Cardiac muscle cell (in vitro differentiated cells and primary cell): ENCODE measurements around the gene RAD9A. TPM values are rescaled to one million over a fixed set of nuclear protein-coding genes. Genes with fewer than 3 reads are reported as not detected.

ENCODE experiments used
- DNase-seq, 2 donors: peaks; one replicate each; pipeline versions ENCODE4 v3.0.0 to v3.0.0-alpha.2; 2010 to 2017; ENCODE audit warnings: low read depth in 1 of 2, low spot score in 1 of 2
- H3K27ac ChIP-seq: fragments of 200-600 bp; sonication (generic); 2 replicates; pipeline ENCODE4 v1.5.1; 2016
- H3K27me3 ChIP-seq: fragments of 200-600 bp; sonication (generic); 2 replicates; pipeline ENCODE4 v1.6.0; 2016; ENCODE audit warnings: control low read depth
- H3K36me3 ChIP-seq: fragments of 200-600 bp; sonication (generic); 2 replicates; pipeline ENCODE4 v1.5.1; 2016; ENCODE audit warnings: control low read depth
- H3K4me1 ChIP-seq: fragments of 200-600 bp; sonication (generic); 2 replicates; pipeline ENCODE4 v1.8.1; 2017; ENCODE audit warnings: low read depth, mild to moderate bottlenecking, mixed run types
- H3K4me3 ChIP-seq: fragments of 200-600 bp; sonication (generic); 2 replicates; pipeline ENCODE4 v1.5.1; 2016; ENCODE audit warnings: mild to moderate bottlenecking
- H3K9me3 ChIP-seq: fragments of 200-600 bp; sonication (generic); 2 replicates; pipeline ENCODE4 v1.5.1; 2017; ENCODE audit warnings: low read depth, mild to moderate bottlenecking, control low read depth
- polyA plus RNA-seq: library from polyadenylated mRNA; unstranded; fragments of >200 nt; fragmentation: Nextera tagmentation; extraction: Ambion mirVana; gene quantifications from 2 replicates; pipeline ENCODE4 v1.2.1, GENCODE V29; 2016
- total RNA-seq: library from RNA; depleted of rRNA; stranded (reverse); fragments of >200 nt; gene quantifications from 2 replicates; pipeline ENCODE4 v1.2.3, GENCODE V29; 2016
- TF ChIP-seq, protein P1 (sequence below): IDR thresholded peaks from 2 replicates; pipeline ENCODE4 v1.5.1; 2012; ENCODE audit warnings: low read depth, mild to moderate bottlenecking, low read length

Gene RAD9A
- total and polyA plus RNA-seq, 2 experiments from 2014 or later = 22.2 to 27.5 TPM

DNA sequence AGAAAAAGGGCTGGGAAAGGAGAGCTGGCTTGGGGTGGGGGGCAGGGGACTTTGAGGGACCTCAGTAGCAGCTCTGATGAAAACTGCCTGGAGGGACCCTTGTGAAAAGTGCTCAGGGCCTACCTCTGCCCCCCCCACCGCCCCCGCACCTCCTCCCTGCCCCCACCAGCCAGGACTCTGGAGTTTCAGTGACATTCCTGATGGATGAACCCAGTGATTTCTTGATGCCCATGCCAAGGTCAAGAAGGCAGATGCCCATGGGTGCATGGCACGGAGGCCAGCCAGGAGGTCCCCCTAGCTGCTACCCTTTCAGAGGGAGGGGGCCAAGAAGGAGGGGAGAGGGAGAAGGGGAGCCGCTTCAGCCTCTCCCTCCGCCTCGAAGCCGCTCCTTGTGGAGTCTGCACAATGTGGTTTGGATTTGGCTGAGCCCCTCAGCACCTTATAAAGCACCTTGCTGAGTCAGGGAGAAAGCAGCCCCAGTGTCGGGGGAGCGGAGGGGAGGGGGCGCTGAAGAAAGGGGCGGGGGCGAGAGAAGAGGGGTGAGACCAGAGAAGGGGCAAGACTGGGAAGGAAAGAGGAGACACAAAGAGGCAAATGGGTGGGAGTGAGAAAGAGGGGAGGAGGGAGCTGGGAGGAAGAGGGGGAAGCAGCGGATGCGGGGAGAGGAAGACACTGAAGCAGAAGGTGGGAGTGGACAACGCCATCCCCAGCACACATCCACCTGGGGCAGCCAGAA is 16.3 kb upstream of the RAD9A start:
- Histone ChIP-seq H3K9me3 (no peaks in the 10 kb centered on the region), H3K27me3 (peaks cover 41% of the 10 kb centered on the region), H3K36me3 (no peaks in the 10 kb centered on the region), H3K4me1 (peaks cover 7% of the 10 kb centered on the region), H3K27ac (no peak overlapping the region), H3K4me3 (no peak overlapping the region)
- DNase-seq = no peak
- TF ChIP-seq, protein P1, sequence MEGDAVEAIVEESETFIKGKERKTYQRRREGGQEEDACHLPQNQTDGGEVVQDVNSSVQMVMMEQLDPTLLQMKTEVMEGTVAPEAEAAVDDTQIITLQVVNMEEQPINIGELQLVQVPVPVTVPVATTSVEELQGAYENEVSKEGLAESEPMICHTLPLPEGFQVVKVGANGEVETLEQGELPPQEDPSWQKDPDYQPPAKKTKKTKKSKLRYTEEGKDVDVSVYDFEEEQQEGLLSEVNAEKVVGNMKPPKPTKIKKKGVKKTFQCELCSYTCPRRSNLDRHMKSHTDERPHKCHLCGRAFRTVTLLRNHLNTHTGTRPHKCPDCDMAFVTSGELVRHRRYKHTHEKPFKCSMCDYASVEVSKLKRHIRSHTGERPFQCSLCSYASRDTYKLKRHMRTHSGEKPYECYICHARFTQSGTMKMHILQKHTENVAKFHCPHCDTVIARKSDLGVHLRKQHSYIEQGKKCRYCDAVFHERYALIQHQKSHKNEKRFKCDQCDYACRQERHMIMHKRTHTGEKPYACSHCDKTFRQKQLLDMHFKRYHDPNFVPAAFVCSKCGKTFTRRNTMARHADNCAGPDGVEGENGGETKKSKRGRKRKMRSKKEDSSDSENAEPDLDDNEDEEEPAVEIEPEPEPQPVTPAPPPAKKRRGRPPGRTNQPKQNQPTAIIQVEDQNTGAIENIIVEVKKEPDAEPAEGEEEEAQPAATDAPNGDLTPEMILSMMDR = no peak

DNA sequence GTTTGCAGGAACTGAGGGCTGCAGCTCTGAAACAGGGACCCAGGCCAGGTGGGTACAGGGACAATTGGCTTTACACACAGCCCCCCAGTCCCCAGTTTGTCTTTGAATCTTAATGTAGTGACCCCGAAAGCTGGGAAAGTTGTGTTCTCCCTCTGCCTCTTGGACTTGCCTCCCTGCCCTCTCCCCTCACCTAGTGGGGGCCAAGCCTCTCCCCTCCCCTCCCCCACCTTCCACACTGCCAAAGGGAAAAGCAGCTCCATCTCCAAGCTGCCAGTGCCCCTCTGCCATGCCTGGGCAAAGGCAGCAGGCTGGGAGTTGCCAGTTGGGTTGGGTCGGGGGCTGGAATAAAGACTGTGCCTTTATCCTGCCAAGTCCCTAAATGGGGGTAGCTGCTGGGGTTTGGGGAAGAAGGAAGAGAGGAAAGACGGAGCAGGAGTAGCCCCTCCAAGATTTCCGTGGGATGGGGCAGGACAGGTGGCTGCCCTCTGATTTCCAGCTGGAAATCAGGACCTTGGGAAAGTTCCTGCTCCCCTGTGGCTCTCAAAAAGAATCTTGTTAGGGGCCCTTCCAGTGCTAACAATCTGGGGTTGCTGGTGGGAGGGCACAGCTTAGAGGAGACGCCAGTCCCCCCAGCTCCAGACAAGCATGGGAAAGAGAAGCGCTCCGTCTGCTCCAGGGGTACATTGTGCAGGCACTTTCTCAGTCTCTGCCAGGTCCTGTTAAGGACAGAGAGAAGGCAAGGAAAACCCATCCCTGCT is 15.5 kb upstream of the RAD9A start:
- H3K36me3 ChIP-seq = no peaks in the 10 kb centered on the region
- TF ChIP-seq, protein P1 = no peak
- H3K27me3 ChIP-seq = peaks cover 41% of the 10 kb centered on the region
- no peak overlapping the region for H3K4me3 ChIP-seq
- DNase-seq = no peak
- no peak overlapping the region for H3K27ac ChIP-seq
- H3K4me1 ChIP-seq = peaks cover 7% of the 10 kb centered on the region
- no peaks in the 10 kb centered on the region for H3K9me3 ChIP-seq

DNA sequence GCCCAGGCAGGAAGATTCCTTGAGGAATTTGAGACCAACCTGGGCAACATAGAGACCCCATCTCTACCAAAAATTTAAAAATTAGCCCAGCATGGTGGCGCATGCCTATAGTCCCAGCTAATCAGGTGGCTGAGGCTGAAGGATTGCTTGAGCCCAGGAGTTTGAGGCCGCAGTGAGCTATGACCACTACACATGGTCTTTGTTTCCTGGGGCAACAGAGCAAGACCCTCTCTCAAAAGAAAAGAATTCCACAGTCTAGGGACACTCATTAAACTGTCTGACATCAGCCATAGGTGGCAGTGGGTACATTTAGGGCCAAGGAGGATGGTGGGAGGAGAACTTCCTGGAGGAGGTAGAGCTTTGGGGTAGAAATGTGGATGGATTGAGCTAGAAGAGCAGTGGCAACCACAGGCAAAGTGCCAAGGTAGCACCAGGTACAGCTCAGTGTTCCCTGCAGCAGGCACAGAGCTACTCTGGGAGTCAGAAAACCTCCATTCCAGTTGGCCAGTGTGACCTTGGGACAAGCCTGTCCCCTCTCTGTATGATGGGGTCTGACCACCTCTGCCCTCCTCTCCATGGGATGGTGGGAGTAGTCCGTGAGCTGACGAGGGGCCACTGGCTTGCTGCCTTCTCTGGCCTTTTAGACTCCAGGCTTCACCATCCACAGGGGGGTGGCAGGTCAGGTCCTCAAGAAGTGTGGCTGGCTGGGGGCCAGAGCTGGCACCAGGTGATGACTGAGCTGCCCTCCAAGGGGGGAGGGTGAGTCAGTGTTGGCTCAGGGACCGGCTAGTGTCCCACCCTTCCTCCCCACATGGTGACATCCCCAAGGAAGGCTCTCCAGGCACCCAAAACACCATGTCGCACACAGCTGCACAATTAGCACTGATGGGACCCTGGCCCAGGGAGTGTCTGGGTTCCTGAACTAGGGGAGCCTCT is 14.6 kb upstream of the RAD9A start:
- no peak overlapping the region for H3K27ac ChIP-seq
- H3K4me1 ChIP-seq = peaks cover 7% of the 10 kb centered on the region
- peaks cover 41% of the 10 kb centered on the region for H3K27me3 ChIP-seq
- TF ChIP-seq, protein P1 = no peak
- no peak overlapping the region for H3K4me3 ChIP-seq
- H3K9me3 ChIP-seq = no peaks in the 10 kb centered on the region
- no peak for DNase-seq
- H3K36me3 ChIP-seq = no peaks in the 10 kb centered on the region

DNA sequence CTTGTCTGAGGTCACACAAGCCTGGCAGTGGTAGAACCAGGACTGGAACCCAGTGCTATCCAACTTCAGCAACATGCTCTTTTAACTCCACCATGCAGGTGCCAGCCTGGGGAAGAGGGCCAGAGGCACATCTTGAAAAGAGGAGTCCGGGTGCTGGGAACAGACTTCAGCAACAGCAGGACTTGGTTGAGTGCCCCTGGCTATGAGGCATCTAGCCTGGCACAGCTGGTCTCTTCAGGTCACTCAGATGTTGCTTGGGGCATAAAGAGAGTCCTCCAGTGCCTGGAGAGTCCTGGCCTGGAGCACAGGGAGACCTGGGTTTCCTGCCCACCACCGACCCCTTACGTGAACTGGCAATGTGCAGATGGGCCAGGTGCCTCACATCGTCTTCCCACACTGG is 13.2 kb upstream of the RAD9A start:
- Histone ChIP-seq H3K4me1 (peaks cover 5% of the 10 kb centered on the region), H3K4me3 (no peak overlapping the region), H3K27ac (no peak overlapping the region), H3K27me3 (peaks cover 41% of the 10 kb centered on the region), H3K9me3 (no peaks in the 10 kb centered on the region), H3K36me3 (no peaks in the 10 kb centered on the region)
- no peak for DNase-seq
- TF ChIP-seq, protein P1 = no peak
